Neural cell (in vitro differentiated cells): ENCODE results near the gene MRPL1. TPM values are rescaled to one million over a fixed set of nuclear protein-coding genes. Genes with fewer than 3 reads are reported as not detected.

Experiments
- H2AFZ ChIP-seq: fragments of 200-600, 300-800 bp; sonication (generic), shearing (Covaris generic); 2 replicates; pipeline ENCODE4 v1.6.0; 2014; ENCODE audit warnings: low read depth, mild to moderate bottlenecking, antibody characterized with exemption, low read length, moderate library complexity
- H3F3A ChIP-seq: fragments of 200-600 bp; shearing (Covaris generic); 2 replicates; pipeline ENCODE4 v1.6.1; 2016; ENCODE audit warnings: mild to moderate bottlenecking, moderate library complexity, mixed read lengths, antibody characterized with exemption, low read length; ENCODE audit not compliant: insufficient read depth, poor library complexity, severe bottlenecking
- H3K27ac ChIP-seq: fragments of 200-600, 300-800 bp; sonication (generic), shearing (Covaris generic); 2 replicates; pipeline ENCODE4 v1.5.1; 2014; ENCODE audit warnings: mild to moderate bottlenecking, low read length, moderate library complexity
- H3K27me3 ChIP-seq: fragments of 300-800, 200-600 bp; sonication (generic), shearing (Covaris generic); 2 replicates; pipeline ENCODE4 v1.6.0; 2014; ENCODE audit warnings: mild to moderate bottlenecking, low read depth, low read length, moderate library complexity; ENCODE audit not compliant: insufficient read depth
- H3K36me3 ChIP-seq: fragments of 300-800, 200-600 bp; sonication (generic), shearing (Covaris generic); 2 replicates; pipeline ENCODE4 v1.5.1; 2014; ENCODE audit warnings: mild to moderate bottlenecking, antibody characterized with exemption, low read length, moderate library complexity; ENCODE audit not compliant: insufficient read depth
- H3K4me2 ChIP-seq: fragments of 300-800, 200-600 bp; sonication (generic), shearing (Covaris generic); 2 replicates; pipeline ENCODE4 v1.6.0; 2014; ENCODE audit warnings: mild to moderate bottlenecking, low read length
- H3K4me3 ChIP-seq: fragments of 300-800, 200-600 bp; sonication (generic), shearing (Covaris generic); 2 replicates; pipeline ENCODE4 v1.5.1; 2014; ENCODE audit warnings: mild to moderate bottlenecking, low read length, moderate library complexity
- H3K79me2 ChIP-seq: fragments of 200-600 bp; shearing (Covaris generic); replicated peaks from 2 replicates; pipeline ENCODE4 v1.6.0; 2014; ENCODE audit warnings: mild to moderate bottlenecking, low read length, moderate library complexity; ENCODE audit not compliant: insufficient read depth
- H3K9ac ChIP-seq: fragments of 300-800, 200-600 bp; sonication (generic), shearing (Covaris generic); 2 replicates; pipeline ENCODE4 v1.6.1; 2016; ENCODE audit warnings: mild to moderate bottlenecking, low read length, mixed read lengths
- H3K9me2 ChIP-seq: fragments of 200-600 bp; shearing (Covaris generic); 2 replicates; pipeline ENCODE4 v1.6.1; 2016; ENCODE audit warnings: mild to moderate bottlenecking, low read length, mixed read lengths; ENCODE audit not compliant: insufficient read depth
- H3K9me3 ChIP-seq: fragments of 200-600, 300-800 bp; sonication (generic), shearing (Covaris generic); 2 replicates; pipeline ENCODE4 v1.6.1; 2016; ENCODE audit warnings: mild to moderate bottlenecking, mixed run types, low read length, moderate library complexity, mixed read lengths
- H4K20me1 ChIP-seq: fragments of 200-600 bp; shearing (Covaris generic); 2 replicates; pipeline ENCODE4 v1.6.1; 2016; ENCODE audit warnings: mild to moderate bottlenecking, mixed run types; ENCODE audit not compliant: insufficient read depth
- CTCF ChIP-seq: fragments of 450-650 bp; IDR thresholded peaks from 2 replicates; pipeline ENCODE4 v1.5.1; 2014; ENCODE audit warnings: antibody characterized with exemption, mild to moderate bottlenecking, moderate library complexity; ENCODE audit not compliant: poor library complexity, severe bottlenecking
- EP300 ChIP-seq: fragments of 450-650 bp; conservative IDR thresholded peaks from 2 replicates; pipeline ENCODE4 v1.6.1; 2014; ENCODE audit warnings: antibody characterized with exemption, mild to moderate bottlenecking, moderate library complexity; ENCODE audit not compliant: poor library complexity, severe bottlenecking
- EZH2 ChIP-seq: fragments of 200-600, 300-800 bp; shearing (Covaris generic), sonication (generic); IDR thresholded peaks from 2 replicates; pipeline ENCODE4 v1.6.1; 2014; ENCODE audit warnings: antibody characterized with exemption, low read length, borderline replicate concordance, mild to moderate bottlenecking; ENCODE audit not compliant: insufficient read depth, poor library complexity, severe bottlenecking
- MXI1 ChIP-seq: fragments of 450-650 bp; conservative IDR thresholded peaks from 2 replicates; pipeline ENCODE4 v1.6.1; 2014; ENCODE audit warnings: antibody characterized with exemption, mild to moderate bottlenecking; ENCODE audit not compliant: poor library complexity, severe bottlenecking
- POLR2AphosphoS5 ChIP-seq: IDR thresholded peaks from 2 replicates; pipeline ENCODE4 v1.6.1; 2012
- RAD21 ChIP-seq: fragments of 450-650 bp; conservative IDR thresholded peaks from 2 replicates; pipeline ENCODE4 v1.6.1; 2014; ENCODE audit warnings: antibody characterized with exemption, mild to moderate bottlenecking, moderate library complexity
- REST ChIP-seq: IDR thresholded peaks from 2 replicates; pipeline ENCODE4 v1.6.1; 2012; ENCODE audit warnings: borderline replicate concordance
- SMC3 ChIP-seq: fragments of 450-650 bp; conservative IDR thresholded peaks from 2 replicates; pipeline ENCODE4 v1.6.1; 2014; ENCODE audit warnings: antibody characterized with exemption, mild to moderate bottlenecking, moderate library complexity; ENCODE audit not compliant: poor library complexity
- TAF1 ChIP-seq: IDR thresholded peaks from 2 replicates; pipeline ENCODE4 v1.6.1; 2012; ENCODE audit warnings: low read depth
- polyA plus RNA-seq: library from polyadenylated mRNA; depleted of rRNA; stranded (reverse); fragments of >200 nt; gene quantifications from 2 replicates; pipeline ENCODE4 v1.2.3, GENCODE V29; 2014

The MRPL1 gene
- polyA plus RNA-seq, 1 donor from 2014 or later, result 41.9 TPM

- H3K79me2 ChIP-seq, result no peaks in the 10 kb centered on the region
- TF ChIP-seq SMC3, result no peak
- TF ChIP-seq TAF1, result no peak
- TF ChIP-seq EZH2, result no peak
- no peak for TF ChIP-seq CTCF
- no peak for TF ChIP-seq EP300
- no peak for TF ChIP-seq POLR2AphosphoS5
- TF ChIP-seq REST, result no peak
- no peak for TF ChIP-seq RAD21
- TF ChIP-seq MXI1, result no peak
Measured at GRCh38 chr4:77903186-77903585, 40.6 kb downstream of the MRPL1 start.

DNA sequence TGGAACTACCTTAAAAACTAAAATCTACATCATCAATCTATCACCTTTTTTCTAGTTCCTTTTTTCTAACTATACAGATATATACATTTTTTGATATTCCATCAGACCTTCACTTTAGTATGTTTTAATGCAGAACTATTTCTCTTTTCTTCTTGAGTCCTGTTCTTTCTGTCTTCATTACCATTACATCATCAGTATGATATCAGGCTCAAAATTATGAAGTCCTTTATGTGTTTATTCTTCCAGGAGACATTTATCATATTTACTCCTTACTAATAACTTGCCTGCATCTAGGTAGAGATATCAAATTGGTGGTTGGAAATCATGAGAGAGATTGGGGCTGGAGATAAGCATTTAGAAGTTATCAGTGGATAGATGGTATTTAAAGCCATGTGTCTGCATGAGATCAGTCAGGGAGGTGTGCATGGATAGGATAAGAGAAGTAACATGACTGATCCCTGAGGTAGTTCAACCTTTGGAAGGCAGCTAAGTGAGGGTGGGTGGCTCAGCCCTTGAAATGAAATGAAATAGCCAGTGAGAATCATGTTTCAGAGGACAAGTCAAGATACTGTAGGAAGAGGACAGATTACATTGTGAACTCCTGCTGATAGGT is 43.1 kb downstream of the MRPL1 start:
- Histone ChIP-seq H3K9ac (no peak overlapping the region), H3K4me2 (no peak overlapping the region), H3F3A (no peaks in the 10 kb centered on the region), H3K79me2 (no peaks in the 10 kb centered on the region), H3K9me3 (no peaks in the 10 kb centered on the region), H3K27me3 (no peaks in the 10 kb centered on the region), H3K4me3 (no peak overlapping the region), H4K20me1 (no peaks in the 10 kb centered on the region), H3K27ac (no peak overlapping the region), H2AFZ (no peak overlapping the region), H3K36me3 (no peaks in the 10 kb centered on the region), H3K9me2 (no peaks in the 10 kb centered on the region)
- no peak for TF ChIP-seq EP300

More at GRCh38 chr4:77903186-77903585, 40.6 kb downstream of the MRPL1 start:
- Histone ChIP-seq H3K4me3 (no peak overlapping the region), H4K20me1 (no peaks in the 10 kb centered on the region), H2AFZ (no peak overlapping the region), H3K27me3 (no peaks in the 10 kb centered on the region), H3F3A (no peaks in the 10 kb centered on the region), H3K9ac (no peak overlapping the region), H3K27ac (no peak overlapping the region), H3K9me2 (no peaks in the 10 kb centered on the region), H3K9me3 (no peaks in the 10 kb centered on the region), H3K4me2 (no peak overlapping the region), H3K36me3 (no peaks in the 10 kb centered on the region)

GRCh38 chr4:77910676-77911075 is 48.0 kb downstream of the MRPL1 start:
- TF ChIP-seq MXI1 (no peak), SMC3 (no peak), RAD21 (no peak), CTCF (no peak), POLR2AphosphoS5 (no peak), EP300 (no peak), REST (no peak), TAF1 (no peak)
- Histone ChIP-seq H2AFZ (no peak overlapping the region), H3K27me3 (no peaks in the 10 kb centered on the region), H3K4me3 (no peak overlapping the region), H3F3A (no peaks in the 10 kb centered on the region), H3K9me3 (no peaks in the 10 kb centered on the region), H3K9ac (no peak overlapping the region), H3K79me2 (no peaks in the 10 kb centered on the region), H3K4me2 (no peak overlapping the region), H3K9me2 (no peaks in the 10 kb centered on the region), H3K27ac (no peak overlapping the region), H3K36me3 (no peaks in the 10 kb centered on the region), H4K20me1 (no peaks in the 10 kb centered on the region)
